Bladder microvascular endothelial cell (primary cell): ENCODE data around the gene SMIM26. TPM values are rescaled to one million over a fixed set of nuclear protein-coding genes. Genes with fewer than 3 reads are reported as not detected.

ENCODE experiments used
- total RNA-seq: library from RNA; depleted of rRNA; stranded (reverse); fragments of >200 nt; gene quantifications from 2 replicates; pipeline ENCODE4 v1.2.3, GENCODE V29; 2014

Gene SMIM26, protein sequence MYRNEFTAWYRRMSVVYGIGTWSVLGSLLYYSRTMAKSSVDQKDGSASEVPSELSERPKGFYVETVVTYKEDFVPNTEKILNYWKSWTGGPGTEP
- 34.0 and 43.2 TPM in 2 replicates for total RNA-seq

DNA sequence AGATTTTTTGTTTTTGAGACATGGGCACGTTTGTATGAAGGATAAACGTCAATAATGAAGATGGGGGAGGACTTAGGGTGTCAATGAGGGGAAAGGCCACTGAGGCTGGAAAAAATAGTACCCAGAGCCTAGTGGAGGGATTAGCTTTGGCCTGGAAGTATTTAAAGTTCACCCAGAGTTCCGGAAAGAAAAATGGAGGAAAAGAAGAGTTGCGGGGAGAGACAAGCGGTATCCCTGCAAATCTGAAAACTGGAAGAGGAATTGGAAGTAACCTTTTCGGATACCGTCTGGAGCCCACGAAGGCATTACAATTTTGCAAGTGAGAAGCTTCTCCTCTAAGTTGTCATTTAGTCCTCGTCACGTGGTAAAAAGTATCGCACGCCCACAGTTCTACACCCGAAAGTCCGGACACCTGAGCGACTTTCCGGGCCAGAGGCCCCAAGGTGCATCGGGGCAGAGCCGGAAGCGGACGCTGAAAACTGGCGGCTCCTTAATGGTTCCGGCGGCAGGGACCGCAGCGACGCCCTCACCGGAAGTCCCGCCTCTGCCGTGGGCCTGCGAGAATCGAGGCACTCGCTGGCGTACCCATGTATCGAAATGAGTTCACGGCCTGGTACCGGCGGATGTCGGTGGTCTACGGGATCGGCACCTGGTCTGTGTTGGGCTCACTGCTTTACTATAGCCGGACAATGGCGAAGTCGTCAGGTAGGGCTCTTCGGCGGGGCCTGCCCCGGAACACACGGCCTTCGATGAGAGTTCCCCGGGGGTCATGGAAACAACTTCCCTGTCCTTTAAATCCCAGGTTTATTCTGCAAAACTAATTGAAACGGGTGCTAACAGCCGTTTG is at the start of gene SMIM26:
SMIM26 (plus strand) TSS at position 541 of the 847 bp plus-strand sequence; CDS start at position 588, 47 bp downstream.

DNA sequence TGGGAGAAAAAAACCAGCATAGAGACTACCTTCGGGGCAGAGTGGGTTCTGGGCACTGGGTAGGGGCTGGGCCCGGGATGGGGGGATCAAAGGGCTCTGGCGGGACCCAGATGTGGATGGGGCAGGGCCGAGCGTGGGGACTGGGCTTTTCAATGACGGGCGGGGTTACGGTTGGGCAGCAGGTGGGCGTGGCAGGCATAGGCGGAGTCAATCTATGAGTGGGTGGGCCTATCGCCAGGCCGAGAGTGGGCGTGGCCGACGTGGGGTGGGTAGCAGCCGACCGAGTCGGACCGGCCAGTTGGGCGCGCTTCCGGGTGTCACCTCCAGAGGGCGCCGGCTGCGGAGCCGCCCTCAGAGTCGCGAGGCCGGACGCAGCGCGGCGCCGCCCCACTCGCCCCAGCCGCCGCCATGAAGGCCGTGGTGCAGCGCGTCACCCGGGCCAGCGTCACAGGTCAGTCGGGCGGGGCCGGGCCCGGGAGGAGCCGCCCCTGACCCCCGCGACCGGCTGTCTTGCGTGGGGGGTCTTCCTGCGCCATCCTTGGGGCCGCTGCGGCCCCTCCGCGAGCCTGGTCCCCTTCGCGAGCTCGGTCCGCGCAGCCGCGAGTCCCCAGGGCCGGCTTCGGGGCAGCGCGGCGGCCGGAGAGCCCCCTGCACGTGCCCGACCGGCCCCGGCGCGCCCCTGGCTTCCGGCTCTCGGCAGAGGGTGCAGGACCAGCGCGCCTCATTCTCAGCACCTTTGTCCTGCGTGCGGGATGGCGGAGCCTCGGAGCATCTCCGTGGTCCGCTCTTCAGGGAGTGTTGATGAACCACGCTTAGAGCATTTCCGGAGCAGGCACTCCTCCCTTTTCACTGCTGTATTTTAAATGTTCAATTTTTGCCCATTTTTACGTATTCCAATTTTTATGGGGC is 20.7 kb downstream of the SMIM26 start, which contains the start of gene DTD1:
DTD1 (plus strand) TSS at position 390 of the 909 bp plus-strand sequence; CDS start at position 409, 19 bp downstream.

Other genes starting within 250 kb of the SMIM26 start
- gene DZANK1, start 100.4 kb upstream of the SMIM26 start, total RNA-seq = 0.49 and 0.69 TPM in 2 replicates
- 7.1 and 14.8 TPM in 2 replicates for gene POLR3F, start 100.0 kb upstream of the SMIM26 start, total RNA-seq
- 6.8 and 13.2 TPM in 2 replicates for gene RBBP9, start 70.2 kb upstream of the SMIM26 start, total RNA-seq
- 25.1 and 66.2 TPM in 2 replicates for gene SEC23B, start 59.5 kb upstream of the SMIM26 start, total RNA-seq
- gene DTD1, start 20.6 kb downstream of the SMIM26 start, total RNA-seq = 45.4 and 66.1 TPM in 2 replicates
- not detected in 2 replicates for gene SCP2D1, start 246.4 kb downstream of the SMIM26 start, total RNA-seq